Pancreas (tissue), 10 donors: Measurements from ENCODE around the gene GPR183. TPM values are rescaled to one million over a fixed set of nuclear protein-coding genes. Genes with fewer than 3 reads are reported as not detected.

ENCODE experiments used
- ATAC-seq, 4 donors: fragments of 200-7000 bp; cut with Tn5 transposase; one replicate each; pipeline versions ENCODE4 v1.8.0 to v1.9.1; 2020; ENCODE audit warnings: mild to moderate bottlenecking in 4 of 4, moderate library complexity in 4 of 4
- DNase-seq, 6 donors: peaks; one replicate each; pipeline ENCODE4 v3.0.0-alpha.2; 2020
- FAIRE-seq: peaks from 2 replicates; lab custom pipeline; 2012; peaks lifted over from hg19 to GRCh38; lab: Jason Lieb, UNC
- H3K27ac ChIP-seq, 4 donors: fragments of 200-600 bp; sonication (generic); 1 replicate in 3 of 4; 2 replicates in 1 of 4; pipeline versions ENCODE4 v1.5.0 to v1.8.0; 2020
- H3K27me3 ChIP-seq, 4 donors: fragments of 200-600 bp; one replicate each; pipeline ENCODE4 v1.8.0; 2021
- H3K36me3 ChIP-seq, 3 donors: fragments of 200-600 bp; sonication (generic) in 1 of 3; one replicate each; pipeline versions ENCODE4 v1.5.0 to v1.8.0; 2020 to 2021
- H3K4me1 ChIP-seq, 3 donors: fragments of 200-600 bp; one replicate each; pipeline ENCODE4 v1.8.0; 2021
- H3K4me3 ChIP-seq, 4 donors: fragments of 200-600 bp; sonication (generic) in 2 of 4; one replicate each; pipeline versions ENCODE4 v1.5.0 to v1.8.0; 2020 to 2021
- H3K9me3 ChIP-seq, 4 donors: fragments of 200-600 bp; one replicate each; pipeline ENCODE4 v1.8.0; 2021
- CTCF ChIP-seq, 4 donors: fragments of 200-600 bp; sonication (generic) in 3 of 4; IDR thresholded peaks; one replicate each; pipeline versions ENCODE4 v1.5.0 to v1.8.0; 2021; ENCODE audit warnings: antibody characterized with exemption in 4 of 4
- WGBS, 2 donors: extraction: QIAGEN DNeasy Blood & Tissue Kit; methylation state at CpG; one replicate each; pipeline ENCODE4 v1.1.7; 2013; 5-methylcytosine and 5-hydroxymethylcytosine counted together
- intact Hi-C, 3 donors: fragments of 100-400 bp; cut with DNase I; formaldehyde crosslinking; loops; one replicate each; pipeline versions ENCODE4 v1.11.1 to v1.14.2; 2022
- polyA plus RNA-seq, 2 donors: library from polyadenylated mRNA; stranded (reverse); fragments of 200-250 nt; gene quantifications; one replicate each; pipeline ENCODE4 v1.2.3, GENCODE V29; 2013
- total RNA-seq, 6 donors: library from RNA; stranded (reverse); fragmentation: NEBNext Ultra II Directional in 4 of 6; extraction: Animal tissue kit (Norgen Biotek cat#: 25700) in 4 of 6; gene quantifications; one replicate each; pipeline versions ENCODE4 v1.2.1 to v1.2.4, GENCODE V29; 2021 to 2023
- donor health status: healthy with polysubstance abuse.
- donor health status: DM: no; HTN: no; CAD: no; lungs with moderate emphysema.
- donor health status: DM: no; HTN: no; CAD: no.
- donor health status: control.
- donor health status: control.
- donor health status: Bipolar disorder and iron deficiency.
- donor health status: DM: yes; HTN: yes; CAD: no.
- donor health status: DM: no; HTN: no; CAD: no.
- donor health status: DM: no; HTN: no; CAD: no.
- donor health status: DM: yes; HTN: yes; CAD: no.

Gene GPR183
- total and polyA plus RNA-seq, 8 donors = 0.23 to 3.5 (median 0.97) TPM

DNA sequence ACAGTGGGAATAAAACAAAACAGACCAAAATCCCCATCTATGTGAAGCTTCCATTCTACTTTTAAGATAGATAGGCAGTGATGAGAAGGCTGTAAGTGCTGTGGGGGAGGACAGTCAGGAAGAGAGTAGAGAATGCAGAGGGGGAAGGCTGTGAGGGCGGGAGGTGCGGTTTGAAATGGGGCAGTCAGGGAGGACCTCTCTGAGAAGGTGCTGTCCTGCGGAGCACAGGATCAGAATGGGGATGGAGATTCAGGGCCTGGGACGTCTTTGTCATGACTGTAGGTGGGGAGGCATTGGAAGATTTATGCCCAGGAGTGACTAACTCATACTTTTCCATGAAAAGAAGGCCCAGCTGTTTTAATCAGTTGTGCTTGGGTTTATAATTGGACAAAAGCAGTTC is 3.9 kb upstream of the GPR183 start:
- Histone ChIP-seq H3K27me3 (no peaks in the 10 kb centered on the region), H3K36me3 (no peaks in the 10 kb centered on the region), H3K9me3 (no peaks in the 10 kb centered on the region), H3K27ac (no peak overlapping the region), H3K4me3 (no peak overlapping the region), H3K4me1 (no peaks in the 10 kb centered on the region)
- no peak for ATAC-seq
- no peak for TF ChIP-seq CTCF (IDR thresholded peaks at IDR 0.05)
- intact Hi-C loops = no loop called here
- 96 to 97% methylated on average over 4 of the region's 4 CpGs for WGBS, 2 donors
- no peak for FAIRE-seq
- DNase-seq = no peak

DNA sequence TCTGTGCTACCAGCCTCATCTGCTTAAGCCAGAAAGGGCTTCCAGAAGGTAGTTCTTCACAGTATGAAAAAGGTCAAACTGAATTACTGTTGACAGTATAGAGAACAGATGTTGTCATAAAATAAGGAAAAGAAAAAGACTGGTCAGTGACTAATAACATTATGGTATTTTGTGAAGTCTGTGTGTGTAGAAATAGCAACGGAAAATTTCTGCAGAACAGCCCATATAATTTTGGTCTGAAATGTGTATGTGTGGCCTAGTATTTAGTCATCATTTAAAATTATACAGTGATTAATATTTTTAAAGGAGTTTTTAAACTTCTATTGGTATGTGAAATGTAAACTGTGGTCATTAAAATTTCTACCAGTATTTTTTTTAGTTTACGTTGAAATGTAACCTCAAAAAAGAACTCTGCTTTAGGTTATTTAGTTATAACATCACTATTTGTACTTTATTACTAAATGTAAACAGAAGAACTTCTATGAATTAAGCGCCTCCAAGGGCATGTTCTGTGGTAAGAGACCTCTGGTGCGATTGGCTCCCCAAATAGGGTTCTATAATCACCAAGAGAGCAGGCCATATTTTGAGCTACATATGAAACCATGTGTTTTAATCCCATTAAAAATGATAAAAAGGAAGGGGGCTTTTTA is 3.3 kb upstream of the GPR183 start:
- TF ChIP-seq CTCF (IDR thresholded peaks at IDR 0.05) = no peak
- ATAC-seq = no peak
- Histone ChIP-seq H3K4me1 (no peaks in the 10 kb centered on the region), H3K4me3 (no peak overlapping the region), H3K27ac (no peak overlapping the region), H3K9me3 (no peaks in the 10 kb centered on the region), H3K36me3 (no peaks in the 10 kb centered on the region), H3K27me3 (no peaks in the 10 kb centered on the region)
- WGBS, 2 donors = 92 to 95% methylated on average over 4 of the region's 4 CpGs
- intact Hi-C loops = no loop called here
- FAIRE-seq = no peak
- DNase-seq = no peak

DNA sequence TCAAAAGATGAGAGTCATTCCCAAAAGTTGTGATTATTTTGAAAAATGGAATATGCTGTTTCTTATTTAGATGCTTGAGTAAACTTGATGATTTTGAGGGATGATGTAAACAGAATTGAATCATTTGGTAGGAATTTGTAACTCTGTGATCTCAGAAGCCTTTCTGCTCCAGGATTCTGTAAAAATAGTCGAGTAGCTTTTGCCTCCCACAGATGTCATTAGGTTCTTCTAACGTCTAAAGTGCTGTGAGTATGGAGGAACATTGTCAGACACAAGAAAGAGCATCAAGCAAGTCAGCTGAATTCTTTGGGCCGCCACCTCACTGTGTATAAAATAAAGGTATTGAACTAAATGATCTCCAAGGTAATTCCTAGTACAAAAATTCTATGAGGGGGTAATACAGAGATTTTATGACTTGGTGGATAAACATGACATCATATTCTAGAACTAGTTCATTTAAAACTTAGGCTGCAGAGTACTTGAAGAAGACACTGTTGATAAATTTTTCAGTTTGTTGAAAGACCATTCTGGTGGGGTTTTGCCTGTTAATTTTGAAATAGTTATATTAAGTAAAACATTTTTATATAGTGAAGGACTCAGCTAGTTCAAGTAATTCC is 1.4 kb upstream of the GPR183 start:
- 92 to 93% methylated on average over 3 of the region's 3 CpGs for WGBS, 2 donors

DNA sequence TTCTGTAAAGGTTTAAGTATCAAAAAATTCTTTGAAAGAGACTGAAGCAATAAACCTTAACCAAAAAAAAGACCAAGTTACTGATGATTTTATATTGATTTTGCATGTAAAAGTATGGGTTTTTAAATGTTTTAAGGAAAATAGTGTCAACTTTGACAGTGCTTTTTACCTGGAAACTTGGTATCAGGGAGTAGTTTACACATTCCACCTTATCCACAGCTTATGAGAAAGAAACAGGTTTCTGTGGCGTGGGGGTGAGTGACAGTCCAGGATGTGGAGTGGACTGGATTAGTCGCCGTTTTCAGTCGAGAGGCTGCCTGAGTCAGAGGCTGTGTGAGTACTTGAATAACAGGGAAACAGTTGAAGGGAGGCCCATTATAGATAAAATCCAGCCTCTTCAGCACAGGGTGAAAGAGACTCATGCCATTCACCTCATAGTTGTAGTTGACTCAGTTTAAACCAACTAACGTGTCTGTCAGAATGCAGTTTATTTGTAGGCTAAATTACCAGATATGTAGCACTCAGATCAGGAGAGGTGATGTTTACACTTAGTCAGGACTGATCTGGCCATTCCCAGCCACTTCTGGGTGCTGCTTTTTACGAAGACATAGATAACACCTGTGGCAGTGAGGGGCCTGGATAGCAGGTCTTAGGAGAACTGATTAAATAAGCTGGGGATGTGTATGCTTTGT is 595 bp upstream of the GPR183 start:
- 29 to 33% methylated on average over 6 of the region's 6 CpGs for whole genome bisulfite sequencing, 2 donors
- Histone ChIP-seq H3K9me3 (no peaks in the 10 kb centered on the region), H3K27ac (peak overlapping the region in 2 of 4 donors; percentile 6 to 19), H3K36me3 (no peaks in the 10 kb centered on the region), H3K27me3 (no peaks in the 10 kb centered on the region), H3K4me3 (no peak overlapping the region), H3K4me1 (no peaks in the 10 kb centered on the region)
- intact Hi-C loops = no loop called here
- ATAC-seq (peak; percentile 62 to 85 (median 73)), DNase-seq (peak in 2 of 6 donors; percentile 23 to 43), FAIRE-seq (no peak)
- no peak for TF ChIP-seq CTCF (IDR thresholded peaks at IDR 0.05)

More for the DNA sequence above, 1.4 kb upstream of the GPR183 start:
- ATAC-seq (no peak), DNase-seq (no peak), FAIRE-seq (no peak)
- intact Hi-C loops = no loop called here
- no peaks in the 10 kb centered on the region for H3K36me3 ChIP-seq
- no peaks in the 10 kb centered on the region for H3K9me3 ChIP-seq
- no peak overlapping the region for H3K4me3 ChIP-seq
- H3K4me1 ChIP-seq = no peaks in the 10 kb centered on the region
- no peak for TF ChIP-seq CTCF (IDR thresholded peaks at IDR 0.05)
- H3K27me3 ChIP-seq = no peaks in the 10 kb centered on the region
- peak overlapping the region in 1 of 4 donors; percentile 6 for H3K27ac ChIP-seq
